Activated CD8-positive, alpha-beta memory T cell treated with anti-CD3 and anti-CD28 coated beads, Interleukin-2, amount 50 U/mL, for 24 hours (primary cell): Measurements from ENCODE around the gene TAS2R4.
"Not testable (repeated sequence)": the region's sequence is repeated elsewhere in the genome, so short reads cannot be mapped to it uniquely, and the experiment has no call there.

Experiments used
- DNase-seq: peaks from one replicate; pipeline ENCODE4 v3.0.0-alpha.2; 2020; ENCODE audit errors: extremely low read depth

TAS2R4 gene, protein sequence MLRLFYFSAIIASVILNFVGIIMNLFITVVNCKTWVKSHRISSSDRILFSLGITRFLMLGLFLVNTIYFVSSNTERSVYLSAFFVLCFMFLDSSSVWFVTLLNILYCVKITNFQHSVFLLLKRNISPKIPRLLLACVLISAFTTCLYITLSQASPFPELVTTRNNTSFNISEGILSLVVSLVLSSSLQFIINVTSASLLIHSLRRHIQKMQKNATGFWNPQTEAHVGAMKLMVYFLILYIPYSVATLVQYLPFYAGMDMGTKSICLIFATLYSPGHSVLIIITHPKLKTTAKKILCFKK

GRCh38 chr7:141776374-141776773 is at the start of gene TAS2R4:
Gene TAS2R4 (plus strand): TSS chr7:141776674. CDS start chr7:141778489, 1,815 bp downstream.
- DNase-seq = no peak

DNA sequence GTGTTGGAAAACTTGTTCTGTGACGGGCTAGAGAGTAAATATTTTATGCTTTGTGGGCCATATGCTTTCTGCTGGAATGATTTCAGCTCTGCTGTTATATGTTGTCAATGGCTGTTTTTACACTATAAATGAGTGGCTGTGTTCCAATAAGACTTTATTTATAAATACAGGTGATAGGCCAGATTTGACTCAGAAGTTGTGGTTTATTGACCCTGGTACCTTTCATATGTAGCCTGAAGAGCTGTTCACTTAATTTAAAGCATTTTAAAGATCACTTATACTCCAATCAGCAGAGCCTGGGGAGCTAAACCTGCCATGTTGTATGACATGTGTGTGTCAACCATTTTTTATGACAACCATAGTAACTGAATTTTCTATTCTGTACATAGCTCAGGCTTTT is 47.5 kb upstream of the TAS2R4 start:
- DNase-seq = no peak

DNA sequence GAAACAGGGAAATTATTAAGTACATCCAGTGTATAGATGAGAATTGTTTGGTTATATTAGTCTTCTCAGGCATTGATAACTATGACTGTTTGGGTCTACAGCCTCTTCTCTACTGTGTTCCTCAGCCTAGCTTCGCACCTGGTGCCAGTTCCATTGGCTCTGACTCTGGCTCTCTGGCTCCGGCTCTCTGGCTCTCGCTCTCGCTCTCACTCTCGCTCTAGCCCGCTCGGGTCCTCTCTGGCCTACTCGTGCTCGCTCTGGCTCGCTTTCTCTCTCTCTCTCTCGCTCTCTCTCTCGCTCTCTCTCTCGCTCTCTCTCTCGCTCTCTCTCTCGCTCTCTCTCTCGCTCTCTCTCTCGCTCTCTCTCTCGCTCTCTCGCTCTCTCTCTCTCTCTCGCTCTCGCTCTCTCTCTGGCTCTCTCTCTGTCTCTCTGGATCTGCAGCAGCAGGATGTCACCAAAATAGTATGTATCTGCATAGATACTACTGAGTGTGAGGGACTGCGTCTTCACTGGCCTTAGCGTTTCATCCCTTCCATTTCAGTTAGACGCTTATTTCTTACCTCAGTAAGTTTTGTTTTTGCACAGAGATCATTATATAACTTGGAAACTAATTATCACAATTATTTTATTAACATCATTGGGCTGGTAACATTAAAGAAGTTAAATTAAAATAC is 44.9 kb upstream of the TAS2R4 start:
- DNase-seq = no peak

DNA sequence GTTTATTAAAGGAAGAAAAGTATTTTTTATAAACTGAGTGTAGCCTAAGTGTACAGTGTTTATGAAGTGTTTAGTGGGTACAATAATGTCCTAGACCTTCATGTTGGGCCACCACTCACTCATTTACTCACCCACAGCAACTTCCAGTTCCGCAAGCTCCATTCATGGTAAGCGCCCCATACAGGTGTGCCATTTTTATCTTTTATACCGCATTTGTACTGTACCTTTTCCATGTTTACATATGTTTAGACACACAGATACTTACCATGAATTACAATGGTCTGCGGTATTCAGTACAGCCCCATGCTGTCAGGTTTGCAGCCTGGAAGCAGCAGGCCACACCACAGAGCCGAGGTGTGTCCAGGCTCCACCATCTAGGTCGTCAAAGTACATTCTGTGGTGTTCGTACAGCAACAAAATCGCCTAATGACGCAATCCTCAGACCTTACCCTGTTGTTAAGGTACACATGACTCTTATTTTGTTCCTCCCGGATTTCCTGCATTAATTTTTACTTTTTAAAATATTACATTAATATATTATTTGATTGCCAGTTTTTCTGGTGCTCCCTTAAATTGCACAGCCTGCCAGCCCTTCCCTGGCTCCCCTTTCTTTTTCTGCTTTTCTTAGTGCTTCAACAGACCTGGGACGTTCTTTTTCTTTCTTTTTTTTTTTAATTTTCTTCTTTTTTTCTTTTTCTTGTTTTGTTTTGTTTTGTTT is 39.2 kb upstream of the TAS2R4 start:
- no peak for DNase-seq

DNA sequence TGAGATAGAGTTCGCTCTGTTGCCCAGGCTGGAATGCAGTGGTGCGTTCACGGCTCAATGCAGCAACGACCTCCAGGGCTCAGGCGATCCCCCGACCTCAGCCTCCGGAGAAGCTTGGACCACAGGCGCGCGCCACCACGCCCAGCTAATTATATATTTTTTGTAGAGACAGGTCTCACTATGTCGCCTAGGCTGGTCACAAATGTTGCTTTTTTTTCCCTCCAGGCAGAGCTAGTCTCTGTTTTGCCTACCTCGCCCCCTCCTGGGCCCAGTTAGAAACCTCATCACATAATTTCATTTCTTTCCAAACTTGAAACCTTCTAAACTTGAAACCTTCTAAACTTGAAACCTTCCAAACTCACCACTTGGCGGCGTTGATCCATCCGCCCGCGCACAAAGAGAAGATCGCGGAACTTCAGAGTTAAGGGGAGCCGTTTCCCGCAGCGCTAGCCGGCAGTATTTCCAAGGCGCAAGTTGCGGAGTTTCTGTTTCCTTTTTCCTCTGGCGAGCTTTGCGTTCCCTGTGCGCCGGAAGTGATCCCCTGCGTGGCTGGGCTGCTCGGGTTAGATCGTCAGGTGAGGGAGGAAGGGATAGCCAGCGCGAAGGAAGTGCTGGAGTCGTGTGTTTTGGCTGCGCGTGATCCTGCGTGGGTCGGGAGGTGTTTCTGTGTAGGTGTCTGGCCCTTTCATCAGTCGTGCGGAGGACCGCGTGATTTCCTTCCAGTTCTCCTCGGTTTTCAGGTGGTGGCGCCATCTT is 38.5 kb upstream of the TAS2R4 start, which contains the start of gene SSBP1:
Gene SSBP1 (plus strand): TSS at position 523 of the 756 bp plus-strand sequence. CDS start 809 bp downstream, outside the sequence.
- peak; percentile 81 for DNase-seq

DNA sequence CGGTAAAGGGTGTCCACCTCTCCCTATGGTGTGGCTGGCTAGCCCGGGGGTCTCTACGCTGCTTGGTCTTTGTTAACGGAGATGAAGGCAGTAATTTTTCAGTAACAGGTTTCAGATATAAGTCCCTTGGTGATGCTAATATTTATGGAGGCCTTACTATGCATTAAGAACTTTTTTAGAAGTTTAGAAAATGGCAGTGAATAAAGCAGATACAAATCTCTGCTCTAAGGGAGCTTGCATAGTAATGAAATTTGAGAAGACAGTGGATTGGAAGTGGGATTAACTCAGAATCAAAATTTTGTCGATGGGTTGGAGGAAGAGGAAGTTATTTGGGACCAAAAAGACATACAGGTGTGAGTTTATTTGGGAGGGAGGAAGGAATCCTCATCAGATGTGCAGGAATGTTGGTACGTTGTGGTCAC is 37.9 kb upstream of the TAS2R4 start:
- no peak for DNase-seq

GRCh38 chr7:141739250-141739649 is 37.2 kb upstream of the TAS2R4 start:
- no peak for DNase-seq

DNA sequence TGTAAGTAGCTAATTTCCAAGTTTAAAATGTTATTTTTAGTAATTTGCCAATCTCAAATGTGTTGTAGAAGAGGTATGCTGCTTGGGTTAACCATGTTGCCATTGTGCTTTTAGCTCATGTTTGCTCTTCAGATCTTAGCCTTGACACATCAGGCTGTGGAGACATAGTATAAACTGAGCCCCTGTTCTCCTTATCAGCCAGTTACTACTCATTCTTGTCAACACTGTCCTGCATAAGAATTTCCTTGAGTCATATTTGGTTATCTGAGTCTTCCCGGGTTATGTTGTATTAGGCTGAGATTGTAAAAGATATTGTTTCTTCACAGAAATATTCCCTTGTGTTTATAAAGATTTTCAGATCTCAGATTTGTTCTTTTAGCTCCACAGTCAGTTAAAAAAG is 34.2 kb upstream of the TAS2R4 start:
- no peak for DNase-seq

- no peak for DNase-seq
Measured at GRCh38 chr7:141744131-141744530, 32.3 kb upstream of the TAS2R4 start.

DNA sequence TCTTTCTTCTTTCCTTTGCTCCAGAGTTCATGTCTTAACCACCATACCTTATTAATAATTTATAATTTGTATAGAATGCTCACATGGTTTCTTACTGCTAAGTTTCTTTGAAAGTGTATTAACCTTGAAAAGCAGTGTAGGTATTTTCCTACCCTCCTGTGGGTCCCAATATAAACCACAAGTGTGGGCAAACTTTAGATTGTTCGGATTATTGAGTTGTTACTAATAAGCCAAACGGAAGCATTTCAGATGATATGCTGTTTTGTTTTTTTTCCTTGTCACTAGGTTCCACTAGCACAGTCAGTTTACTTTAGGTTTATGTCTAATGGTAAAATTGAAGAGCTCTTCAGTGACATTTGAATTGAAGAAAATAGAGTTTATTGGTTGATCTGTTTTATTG is 28.1 kb upstream of the TAS2R4 start:
- DNase-seq = no peak

GRCh38 chr7:141751904-141752303 is 24.6 kb upstream of the TAS2R4 start:
- not testable (repeated sequence) for DNase-seq

GRCh38 chr7:141752634-141753033 is 23.8 kb upstream of the TAS2R4 start:
- no peak for DNase-seq

- DNase-seq = no peak
Measured at GRCh38 chr7:141754939-141755338, 21.5 kb upstream of the TAS2R4 start.

- DNase-seq = no peak
Measured at GRCh38 chr7:141763797-141764196, 12.7 kb upstream of the TAS2R4 start, which contains the start of gene TAS2R3. Gene TAS2R3 (plus strand): TSS chr7:141764097. CDS start chr7:141764159, 62 bp downstream.

DNA sequence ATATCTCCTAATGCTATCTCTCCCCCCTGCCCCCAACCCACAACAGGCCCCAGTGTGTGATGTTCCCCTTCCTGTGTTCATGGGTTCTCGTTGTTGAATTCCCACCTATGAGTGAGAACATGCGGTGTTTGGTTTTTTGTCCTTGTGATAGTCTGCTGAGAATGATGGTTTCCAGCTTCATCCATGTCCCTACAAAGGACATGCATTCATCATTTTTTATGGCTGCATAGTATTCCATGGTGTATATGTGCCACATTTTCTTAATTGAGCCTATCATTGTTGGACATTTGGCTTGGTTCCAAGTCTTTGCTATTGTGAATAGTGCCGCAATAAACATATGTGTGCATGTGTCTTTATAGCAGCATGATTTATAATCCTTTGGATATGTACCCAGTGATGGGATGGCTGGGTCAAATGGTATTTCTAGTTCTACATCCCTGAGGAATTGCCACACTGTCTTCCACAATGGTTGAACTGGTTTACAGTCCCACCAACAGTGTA is 6.3 kb upstream of the TAS2R4 start:
- DNase-seq = not testable (repeated sequence)

DNA sequence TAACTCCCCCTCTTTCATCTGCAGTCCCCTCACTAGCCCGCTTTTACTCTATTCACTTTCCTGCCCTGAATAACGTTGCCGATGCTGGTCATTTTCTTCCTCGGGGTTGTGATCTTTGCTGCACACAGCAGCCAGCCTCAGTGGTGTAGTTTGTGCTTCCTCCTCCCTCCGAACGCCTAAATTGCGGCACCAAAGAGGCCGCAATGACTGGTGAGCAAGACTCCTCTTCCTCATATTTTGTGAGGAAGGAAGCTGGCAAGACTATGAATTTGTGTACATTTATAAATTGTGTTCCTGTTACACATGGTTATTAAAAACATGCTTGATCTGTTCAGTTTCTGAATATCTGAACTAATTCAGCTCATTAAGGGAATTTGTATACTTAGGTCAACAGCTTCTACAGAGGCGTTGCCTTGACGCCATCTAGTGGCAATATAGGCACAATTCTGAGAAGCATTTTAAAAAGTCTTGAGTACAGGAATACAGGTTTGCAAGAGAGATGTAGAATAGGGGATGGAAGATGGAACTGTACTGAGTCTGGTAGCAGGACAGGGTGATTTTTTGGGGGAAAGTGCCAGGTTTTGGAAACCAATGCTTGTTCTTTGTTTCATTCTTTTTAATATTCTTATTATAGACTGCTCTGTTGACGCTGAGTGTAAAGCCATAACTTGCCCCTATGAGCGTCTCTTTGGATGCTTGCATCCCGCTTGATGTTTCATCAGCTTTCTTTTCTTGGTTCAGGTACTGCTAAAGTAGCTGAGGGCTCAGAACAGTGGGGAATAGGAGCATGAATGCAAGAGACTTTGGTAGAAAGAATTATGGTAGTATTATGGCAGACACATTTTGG is 9.5 kb downstream of the TAS2R4 start:
- DNase-seq = no peak

DNA sequence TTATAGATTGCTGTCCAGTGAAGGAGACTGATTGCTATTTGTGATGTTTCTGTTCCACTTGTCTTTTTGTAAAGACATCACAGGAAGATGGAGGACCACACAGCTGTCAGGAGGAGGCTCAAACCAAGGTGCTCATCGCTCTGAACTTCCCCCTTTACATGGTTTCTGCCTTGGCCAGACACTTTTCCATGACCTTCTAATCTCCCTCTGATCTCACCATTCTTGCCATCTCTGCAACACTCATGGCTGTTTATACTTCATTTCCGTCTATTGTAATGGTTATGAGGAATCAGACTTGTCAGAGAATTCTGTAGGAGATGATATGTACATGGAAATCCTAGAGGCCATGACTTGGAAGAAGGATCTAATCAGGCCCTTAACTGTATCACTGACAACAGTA is 11.8 kb downstream of the TAS2R4 start:
- no peak for DNase-seq

DNA sequence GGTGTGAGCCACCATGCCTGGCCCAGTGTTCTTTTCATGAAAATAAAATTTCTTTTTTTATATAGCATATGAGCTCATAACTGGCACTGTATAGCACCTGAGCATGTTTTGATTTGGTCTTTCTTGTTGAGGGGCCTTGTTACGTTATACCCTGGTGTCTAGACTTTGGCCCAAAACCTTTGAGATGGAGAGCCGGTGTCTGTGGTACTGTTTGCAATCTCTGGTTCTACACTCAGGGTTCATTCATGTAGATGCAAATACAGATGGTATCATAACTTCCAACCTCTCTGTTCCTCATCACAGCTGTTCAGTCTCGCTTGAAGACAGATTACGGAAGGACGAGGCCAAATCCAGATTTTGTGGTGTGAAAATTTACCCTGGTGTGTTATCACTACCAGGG is 13.4 kb downstream of the TAS2R4 start, which contains the start of gene TAS2R5:
Gene TAS2R5 (plus strand): TSS at position 301 of the 400 bp plus-strand sequence. CDS start 145 bp downstream, outside the sequence.
- DNase-seq = no peak

- no peak for DNase-seq
Measured at GRCh38 chr7:141792526-141792925, 16.1 kb downstream of the TAS2R4 start.

DNA sequence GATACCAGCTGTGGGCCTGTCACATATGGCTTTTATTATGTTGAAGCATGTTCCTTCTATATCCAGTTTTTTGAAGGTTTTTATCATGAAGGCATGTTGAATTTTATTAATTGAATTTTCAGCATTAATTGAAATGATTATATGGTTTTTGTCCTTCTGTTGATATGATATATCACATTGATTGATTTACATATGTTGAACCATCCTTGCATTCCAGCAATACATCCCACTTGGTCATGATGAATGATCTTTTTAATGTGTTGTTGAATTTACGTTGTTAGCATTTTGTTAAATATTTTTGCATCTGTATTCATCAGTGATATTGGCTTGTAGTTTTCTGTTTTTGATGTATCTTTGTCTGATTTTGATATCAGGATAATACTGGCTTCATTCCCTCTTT is 43.6 kb downstream of the TAS2R4 start:
- DNase-seq = no peak
